ENCODE data around the gene C1QTNF9B. TPM values are rescaled to one million over a fixed set of nuclear protein-coding genes. Genes with fewer than 3 reads are reported as not detected.

The C1QTNF9B gene
- total and polyA plus RNA-seq, 2 of the 13 experiments (the other 11 are each of a cell fraction or from before 2014, with no cell fraction given) = not detected

GRCh38 chr13:23903906-23904280, 6.6 kb upstream of the C1QTNF9B start:
- no peak overlapping the region for H3K4me2 ChIP-seq (ENCODE audit: low read depth, low read length)
- ATAC-seq (no peak; the same call in 2 of the 3 replicates), DNase-seq (ENCODE audit: low spot score) (no peak), FAIRE-seq (no peak)
- H3K79me2 ChIP-seq (ENCODE audit: insufficient read depth, low read length) = no peaks in the 10 kb centered on the region
- H3K9ac ChIP-seq (ENCODE audit: insufficient read depth, low read depth, low read length) = no peak overlapping the region
- H3K27me3 ChIP-seq (ENCODE audit: control insufficient read depth in 1 of 2, insufficient read depth in 2 of 2, low read length in 2 of 2) = peaks cover 3 to 19% of the 10 kb centered on the region in 2 experiments; a peak in 2 of 5 replicates
- H3K27ac ChIP-seq (ENCODE audit: extremely low read length, insufficient read depth, low read length) = no peak overlapping the region
- WGBS (ENCODE audit: low lambda C conversion rate) = 80% methylated on average over 8 of the region's 16 CpGs
- no peaks in the 10 kb centered on the region for H3K36me3 ChIP-seq (replicated peaks in 1 of 2; ENCODE audit: control insufficient read depth in 1 of 2, insufficient read depth in 2 of 2, low read length in 2 of 2)
- no peaks in the 10 kb centered on the region for H4K20me1 ChIP-seq (ENCODE audit: insufficient read depth, low read length)
- in situ Hi-C loops (cut with HindIII; ENCODE audit: extremely low pct_ligation_motif_present, low pct_unique_long_range_greater_than_20kb) (no loop called here), intact Hi-C loops (cut with micrococcal nuclease; ENCODE audit: unreplicated experiment) (no loop called here)
- BruUV-seq (replicated peaks) = no TSS peak
- CTCF ChIA-PET (ENCODE audit: low intra/inter-chr PET ratio, low total read pairs) = no interaction called here
- H2AFZ ChIP-seq (ENCODE audit: low read length) = no peak overlapping the region
- H3K4me3 ChIP-seq (replicated peaks in 1 of 3; ENCODE audit: insufficient read depth in 1 of 3, low read depth in 2 of 3, low read length in 3 of 3) = no peak overlapping the region
- POLR2A ChIA-PET = no interaction called here
- no peaks in the 10 kb centered on the region for H3K9me3 ChIP-seq (ENCODE audit: low read length)
- TF ChIP-seq HMG20A (CRISPR knock-in tag; IDR thresholded peaks at IDR 0.05; ENCODE audit: borderline replicate concordance) = no peak
- no peak for TF ChIP-seq ZFAT (CRISPR knock-in tag; conservative IDR thresholded peaks at IDR 0.05)
- no peak for TF ChIP-seq ZNF839 (CRISPR knock-in tag; IDR thresholded peaks at IDR 0.05; ENCODE audit: borderline replicate concordance)
- TF ChIP-seq ZNF354B (CRISPR knock-in tag; IDR thresholded peaks at IDR 0.05) = no peak
- TF ChIP-seq ZNF326 (CRISPR knock-in tag; IDR thresholded peaks at IDR 0.05; ENCODE audit: borderline replicate concordance) = no peak
- no peak for TF ChIP-seq SRY (CRISPR knock-in tag; IDR thresholded peaks at IDR 0.05)
- no peak for TF ChIP-seq PAX8 (CRISPR knock-in tag; IDR thresholded peaks at IDR 0.05; ENCODE audit: borderline replicate concordance)
- no peak for TF ChIP-seq MED8 (CRISPR knock-in tag; IDR thresholded peaks at IDR 0.05; ENCODE audit: insufficient replicate concordance)
- no peak for TF ChIP-seq HCFC1 (IDR thresholded peaks at IDR 0.05; ENCODE audit: low read depth, low read length)
- TF ChIP-seq ZNF530 (CRISPR knock-in tag; IDR thresholded peaks at IDR 0.05; ENCODE audit: low read depth) = no peak
- no peak for TF ChIP-seq TBL1XR1 (IDR thresholded peaks at IDR 0.05; ENCODE audit: borderline replicate concordance, low read length, partially characterized antibody)
- TF ChIP-seq MLLT10 (CRISPR knock-in tag; IDR thresholded peaks at IDR 0.05) = no peak
- no peak for TF ChIP-seq ZNF720 (CRISPR knock-in tag; IDR thresholded peaks at IDR 0.05)
- no peak for TF ChIP-seq ZNF512 (CRISPR knock-in tag; IDR thresholded peaks at IDR 0.05)
- TF ChIP-seq HOXA7 (CRISPR knock-in tag; IDR thresholded peaks at IDR 0.05) = no peak
- TF ChIP-seq ZNF513 (CRISPR knock-in tag; conservative IDR thresholded peaks at IDR 0.05) = no peak
- H3K4me1 ChIP-seq (ENCODE audit: insufficient read depth, low read length) = no peaks in the 10 kb centered on the region

Measured in HepG2 (cell line).